ENCODE results near the gene ADGRF3.

GRCh38 chr2:26352892-26353291 is 6.3 kb upstream of the ADGRF3 start:
- TF ChIP-seq EZH2 (optimal IDR thresholded peaks at IDR 0.05; ENCODE audit: low read depth, low read length) = no peak
- TF ChIP-seq, protein P1, sequence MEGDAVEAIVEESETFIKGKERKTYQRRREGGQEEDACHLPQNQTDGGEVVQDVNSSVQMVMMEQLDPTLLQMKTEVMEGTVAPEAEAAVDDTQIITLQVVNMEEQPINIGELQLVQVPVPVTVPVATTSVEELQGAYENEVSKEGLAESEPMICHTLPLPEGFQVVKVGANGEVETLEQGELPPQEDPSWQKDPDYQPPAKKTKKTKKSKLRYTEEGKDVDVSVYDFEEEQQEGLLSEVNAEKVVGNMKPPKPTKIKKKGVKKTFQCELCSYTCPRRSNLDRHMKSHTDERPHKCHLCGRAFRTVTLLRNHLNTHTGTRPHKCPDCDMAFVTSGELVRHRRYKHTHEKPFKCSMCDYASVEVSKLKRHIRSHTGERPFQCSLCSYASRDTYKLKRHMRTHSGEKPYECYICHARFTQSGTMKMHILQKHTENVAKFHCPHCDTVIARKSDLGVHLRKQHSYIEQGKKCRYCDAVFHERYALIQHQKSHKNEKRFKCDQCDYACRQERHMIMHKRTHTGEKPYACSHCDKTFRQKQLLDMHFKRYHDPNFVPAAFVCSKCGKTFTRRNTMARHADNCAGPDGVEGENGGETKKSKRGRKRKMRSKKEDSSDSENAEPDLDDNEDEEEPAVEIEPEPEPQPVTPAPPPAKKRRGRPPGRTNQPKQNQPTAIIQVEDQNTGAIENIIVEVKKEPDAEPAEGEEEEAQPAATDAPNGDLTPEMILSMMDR (IDR thresholded peaks at IDR 0.05; ENCODE audit: low read length) = no peak
